ENCODE results near the gene SKI. TPM values are rescaled to one million over a fixed set of nuclear protein-coding genes. Genes with fewer than 3 reads are reported as not detected.

SKI gene
- total and polyA plus RNA-seq, 9 of the 15 experiments (the other 6 are each of a cell fraction or from before 2014, with no cell fraction given) = 0.10 to 60.5 (median 4.6) TPM

GRCh38 chr1:2180297-2181245 is 47.5 kb upstream of the SKI start (continued):
- no peak for TF ChIP-seq ZNF282 (CRISPR knock-in tag; IDR thresholded peaks at IDR 0.05)
- no peak for TF ChIP-seq E2F3 (CRISPR knock-in tag; IDR thresholded peaks at IDR 0.05)
- TF ChIP-seq ETV5 (CRISPR knock-in tag; IDR thresholded peaks at IDR 0.05; ENCODE audit: low read depth) = no peak
- TF ChIP-seq CBX1 (IDR thresholded peaks at IDR 0.05; ENCODE audit: low read depth) = no peak; the same call in 1 of the 2 replicates
- TF ChIP-seq, protein P1, sequence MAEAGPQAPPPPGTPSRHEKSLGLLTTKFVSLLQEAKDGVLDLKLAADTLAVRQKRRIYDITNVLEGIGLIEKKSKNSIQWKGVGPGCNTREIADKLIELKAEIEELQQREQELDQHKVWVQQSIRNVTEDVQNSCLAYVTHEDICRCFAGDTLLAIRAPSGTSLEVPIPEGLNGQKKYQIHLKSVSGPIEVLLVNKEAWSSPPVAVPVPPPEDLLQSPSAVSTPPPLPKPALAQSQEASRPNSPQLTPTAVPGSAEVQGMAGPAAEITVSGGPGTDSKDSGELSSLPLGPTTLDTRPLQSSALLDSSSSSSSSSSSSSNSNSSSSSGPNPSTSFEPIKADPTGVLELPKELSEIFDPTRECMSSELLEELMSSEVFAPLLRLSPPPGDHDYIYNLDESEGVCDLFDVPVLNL (CRISPR knock-in tag; IDR thresholded peaks at IDR 0.05; ENCODE audit: low read depth) = no peak
- peak; percentile 58; the same call in 1 of the 2 replicates for TF ChIP-seq PHF8 (IDR thresholded peaks at IDR 0.05; ENCODE audit: borderline replicate concordance, low read length)
- TF ChIP-seq ESRRB (CRISPR knock-in tag; IDR thresholded peaks at IDR 0.05; ENCODE audit: borderline replicate concordance) = no peak
- peak; percentile 56; the same call in 1 of the 2 replicates for TF ChIP-seq TAF7 (tag; IDR thresholded peaks at IDR 0.05)
- 0 out of 2 replicates have a peak, but pooled peaks have one; percentile 22 for TF ChIP-seq CBFA2T3 (IDR thresholded peaks at IDR 0.05)
- TF ChIP-seq ZFP91 (CRISPR knock-in tag; IDR thresholded peaks at IDR 0.05) = no peak
- TF ChIP-seq ZBTB33 (CRISPR knock-in tag; IDR thresholded peaks at IDR 0.05) = no peak
- no peak for TF ChIP-seq ZNF174 (CRISPR knock-in tag; IDR thresholded peaks at IDR 0.05)
- no peak for TF ChIP-seq ZNF445 (CRISPR knock-in tag; IDR thresholded peaks at IDR 0.05; ENCODE audit: low read depth)
- peak; percentile 80 for TF ChIP-seq POLR2A (conservative IDR thresholded peaks at IDR 0.05)
- no peak for TF ChIP-seq SAP30 (IDR thresholded peaks at IDR 0.05; ENCODE audit: borderline replicate concordance, insufficient read depth, low read depth, low read length, poor library complexity, severe bottlenecking)
- no peak for TF ChIP-seq KDM2B (CRISPR knock-in tag; IDR thresholded peaks at IDR 0.05)
- TF ChIP-seq RUNX1 (IDR thresholded peaks at IDR 0.05; ENCODE audit: low read depth) = no peak
- no peak for TF ChIP-seq FUS (optimal IDR thresholded peaks at IDR 0.05; ENCODE audit: low read depth, low read length)
- TF ChIP-seq IRF2 (CRISPR knock-in tag; IDR thresholded peaks at IDR 0.05) = no peak
- TF ChIP-seq PRMT5 (CRISPR knock-in tag; IDR thresholded peaks at IDR 0.05) = no peak
- no peak for TF ChIP-seq NELFE (IDR thresholded peaks at IDR 0.05; ENCODE audit: insufficient read depth, insufficient read length)
- TF ChIP-seq CREBBP (IDR thresholded peaks at IDR 0.05; ENCODE audit: low read depth, low read length) = no peak
- no peak for TF ChIP-seq ZSCAN32 (CRISPR knock-in tag; IDR thresholded peaks at IDR 0.05)
- no peak for TF ChIP-seq HNRNPLL (IDR thresholded peaks at IDR 0.05; ENCODE audit: low read depth, low read length, poor library complexity, severe bottlenecking)
- no peak for TF ChIP-seq ZNF778 (CRISPR knock-in tag; IDR thresholded peaks at IDR 0.05)

Data from K562 (cell line).